GM18505 (cell line): ENCODE data around the gene AADAT.
"Not testable (repeated sequence)": the region's sequence is repeated elsewhere in the genome, so short reads cannot be mapped to it uniquely, and the experiment has no call there.

Experiments used
- ATAC-seq: cut with Tn5 transposase; IDR thresholded peaks from one replicate; pipeline ENCODE4 v1.9.1; 2021; ENCODE audit not compliant: unreplicated experiment
- POLR2A ChIP-seq: IDR thresholded peaks from 4 replicates; pipeline ENCODE4 v1.6.1; 2011; ENCODE audit warnings: borderline replicate concordance; ENCODE audit not compliant: insufficient read depth, insufficient read length; ENCODE audit errors: extremely low read depth

AADAT gene

DNA sequence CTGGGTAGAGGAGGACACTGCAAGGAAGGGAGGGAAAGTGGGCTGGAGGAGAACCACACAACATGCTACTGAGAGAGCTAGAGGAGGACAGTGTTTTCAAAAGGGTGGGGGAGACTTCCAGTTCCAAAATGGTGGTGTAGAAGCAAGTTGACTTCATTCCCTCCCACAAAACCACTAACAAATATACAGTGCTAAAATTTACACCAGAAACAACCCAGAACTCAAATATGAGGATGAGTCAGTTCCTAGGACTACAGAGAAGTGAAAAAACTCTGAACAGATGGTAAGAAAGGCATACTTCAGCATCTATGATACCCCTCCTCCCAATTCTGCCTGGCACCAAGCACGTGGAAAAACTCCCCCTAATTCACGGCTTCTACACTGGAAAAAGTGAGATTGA, 9.8 kb downstream of the AADAT start:
- no peak for ATAC-seq
- no peak for TF ChIP-seq POLR2A

DNA sequence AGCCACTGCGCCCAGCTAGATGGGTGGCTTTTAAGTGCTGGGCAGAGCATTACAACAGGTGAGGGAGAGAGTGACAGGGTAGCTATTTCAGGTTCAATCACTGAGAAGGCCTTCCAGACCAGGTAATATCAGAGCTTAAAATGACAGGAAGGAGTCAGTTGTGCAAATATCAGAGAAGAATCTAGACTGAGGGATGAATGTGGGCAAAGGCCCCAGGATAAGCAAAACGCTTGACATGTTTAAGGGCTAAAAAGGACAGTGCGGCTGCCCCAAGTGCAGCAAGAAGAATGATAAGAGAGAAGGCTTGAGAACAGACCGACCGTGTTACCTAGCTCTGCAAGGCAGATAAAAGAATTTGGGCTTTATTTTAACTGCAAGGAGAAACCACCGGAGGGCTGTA, 18.6 kb downstream of the AADAT start:
- ATAC-seq = no peak

DNA sequence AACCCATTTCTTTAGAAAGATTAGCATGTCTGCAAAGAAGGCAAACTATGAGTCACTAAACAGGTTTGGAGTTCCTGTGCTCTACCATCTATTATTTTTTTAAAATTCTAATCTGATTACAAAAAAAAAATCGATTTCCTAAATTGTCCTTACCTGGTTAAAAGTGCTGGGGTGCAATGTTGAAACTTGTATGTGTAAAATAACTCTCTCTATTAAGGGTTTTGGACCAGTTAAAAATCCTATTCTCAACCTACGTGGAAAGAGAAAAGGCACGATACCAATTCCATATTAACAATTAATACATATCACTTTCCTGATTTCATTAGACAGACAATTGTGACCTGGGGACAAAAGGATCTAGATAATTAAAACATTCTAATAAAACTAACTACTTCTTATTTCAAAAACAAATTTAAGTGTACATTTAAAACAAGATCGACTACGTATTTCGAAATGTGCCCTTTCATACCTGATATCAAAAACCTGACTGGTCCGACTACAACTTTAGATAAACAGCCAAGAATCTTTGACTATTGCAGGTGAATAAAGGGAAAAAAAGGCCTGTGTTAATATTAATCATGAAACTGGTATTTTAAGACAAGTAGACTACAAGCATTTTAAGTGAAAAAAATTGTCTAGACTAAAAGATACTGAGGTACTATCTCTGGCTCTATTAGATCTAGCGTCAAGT, 21.2 kb downstream of the AADAT start:
- no peak for ATAC-seq
- no peak for TF ChIP-seq POLR2A

More for the DNA sequence above, 18.6 kb downstream of the AADAT start:
- TF ChIP-seq POLR2A = no peak

DNA sequence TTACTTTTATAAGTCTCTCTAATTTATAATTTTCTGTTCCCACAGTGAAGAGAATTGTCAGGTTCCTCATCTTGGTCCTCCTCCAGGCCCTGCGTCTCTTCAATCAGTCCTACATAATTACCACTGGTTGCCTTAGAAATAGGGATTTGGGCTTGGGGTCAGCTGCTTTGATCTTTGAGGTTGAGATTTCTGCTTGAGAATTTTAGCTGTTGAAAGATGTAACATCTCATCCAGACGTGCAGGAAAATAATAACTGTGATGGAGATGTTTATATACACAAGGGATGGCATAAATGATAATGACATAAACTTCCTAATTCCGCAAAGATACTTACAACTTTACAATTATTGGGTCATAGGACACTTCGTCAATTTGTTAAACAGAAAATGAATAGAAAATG, 30.3 kb downstream of the AADAT start:
- TF ChIP-seq POLR2A = no peak
- ATAC-seq = no peak

DNA sequence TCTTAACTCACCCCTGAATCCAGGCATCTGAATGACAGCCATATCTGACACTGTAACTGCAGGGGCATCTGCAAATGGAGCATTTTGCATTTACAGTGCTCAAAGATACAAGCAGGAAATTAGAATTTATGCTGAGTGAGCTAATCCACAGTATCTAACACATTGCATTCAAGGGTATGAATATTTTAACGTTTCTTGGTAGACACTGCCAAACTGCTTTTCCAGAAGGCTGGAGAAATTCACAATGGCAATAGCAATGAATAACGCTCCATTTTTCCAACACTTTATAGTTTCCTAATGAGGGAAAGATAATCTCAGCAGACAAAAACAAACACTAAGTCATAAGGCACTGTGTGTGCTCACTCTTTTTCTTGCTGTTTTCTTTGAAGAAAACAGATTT, 30.9 kb downstream of the AADAT start:
- no peak for ATAC-seq
- no peak for TF ChIP-seq POLR2A

DNA sequence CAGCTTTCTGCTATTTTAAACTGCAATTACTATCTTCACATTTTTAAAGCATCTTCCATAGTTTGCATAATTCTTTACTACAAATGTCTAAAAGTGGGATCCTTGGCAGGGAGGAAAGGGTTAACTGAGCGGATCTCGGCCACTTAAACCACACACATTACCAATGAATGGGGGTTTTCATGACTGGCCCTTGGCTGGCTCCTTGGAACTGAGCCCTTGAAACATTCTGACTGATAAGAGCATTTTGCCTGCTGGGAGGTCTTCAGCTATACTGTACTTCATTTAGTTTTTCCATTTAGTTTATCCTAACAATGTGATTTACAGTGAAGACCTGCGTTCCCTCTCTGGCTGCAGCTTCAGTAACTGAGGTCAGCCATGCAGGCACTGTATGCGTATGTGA, 31.9 kb downstream of the AADAT start:
- ATAC-seq = no peak
- TF ChIP-seq POLR2A = no peak

DNA sequence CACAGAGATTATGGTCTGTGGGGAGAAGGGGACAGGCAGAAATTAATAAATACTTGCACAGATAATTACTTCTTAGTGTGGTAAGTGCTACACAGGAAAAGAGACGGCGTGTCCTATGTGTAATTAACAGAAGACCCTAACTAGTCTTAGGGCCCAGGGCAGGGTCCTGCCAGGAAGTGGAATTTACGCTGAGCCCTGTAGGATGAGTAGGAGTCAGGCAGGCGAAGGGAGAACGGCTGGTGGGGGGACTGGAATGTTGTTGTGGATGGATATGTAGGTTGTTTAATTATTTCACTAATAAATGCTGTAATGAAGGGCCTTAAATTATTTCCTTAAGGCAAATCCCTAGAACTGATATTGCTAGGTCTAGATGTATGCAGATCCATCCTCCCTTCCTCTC, 36.8 kb downstream of the AADAT start:
- TF ChIP-seq POLR2A = no peak
- ATAC-seq = no peak

DNA sequence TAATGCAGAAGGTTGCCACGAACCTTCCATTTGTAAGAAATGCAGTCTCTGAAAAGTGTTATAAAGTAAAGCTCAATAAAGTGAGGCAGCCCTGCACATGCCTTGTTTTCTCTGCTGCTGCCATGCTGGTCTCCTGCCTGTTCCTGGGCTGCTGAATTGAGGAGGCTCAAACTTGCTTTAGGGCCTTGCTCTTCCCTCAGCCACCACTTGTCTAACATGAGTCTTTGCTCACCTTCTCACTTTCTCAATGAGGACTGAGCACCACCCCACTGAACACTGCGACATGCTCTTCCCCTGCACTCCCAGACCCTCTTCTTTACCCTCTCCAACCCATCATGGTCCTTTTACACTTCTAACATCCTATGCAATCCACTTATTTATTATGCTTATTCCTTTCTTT, 38.4 kb downstream of the AADAT start:
- no peak for TF ChIP-seq POLR2A
- ATAC-seq = no peak

DNA sequence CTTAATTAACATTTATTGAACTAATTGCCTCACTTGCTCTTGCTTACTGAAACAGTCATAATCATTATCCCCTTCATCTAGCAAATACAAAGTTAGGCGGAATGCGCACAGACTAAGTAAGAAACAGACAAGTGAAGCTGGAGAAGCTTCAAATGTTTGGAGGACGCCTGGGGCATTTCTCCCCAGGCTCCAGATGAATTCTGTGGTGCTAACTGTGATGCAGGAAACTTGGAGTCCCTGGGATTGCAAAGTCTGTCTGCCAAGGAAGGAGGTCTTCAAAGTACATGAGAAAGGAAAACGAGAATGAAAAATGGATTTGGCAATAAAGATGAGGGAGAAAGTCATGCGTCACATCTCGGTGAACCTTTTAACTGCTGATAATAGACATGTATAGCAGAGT, 40.0 kb downstream of the AADAT start:
- no peak for TF ChIP-seq POLR2A
- ATAC-seq = no peak

DNA sequence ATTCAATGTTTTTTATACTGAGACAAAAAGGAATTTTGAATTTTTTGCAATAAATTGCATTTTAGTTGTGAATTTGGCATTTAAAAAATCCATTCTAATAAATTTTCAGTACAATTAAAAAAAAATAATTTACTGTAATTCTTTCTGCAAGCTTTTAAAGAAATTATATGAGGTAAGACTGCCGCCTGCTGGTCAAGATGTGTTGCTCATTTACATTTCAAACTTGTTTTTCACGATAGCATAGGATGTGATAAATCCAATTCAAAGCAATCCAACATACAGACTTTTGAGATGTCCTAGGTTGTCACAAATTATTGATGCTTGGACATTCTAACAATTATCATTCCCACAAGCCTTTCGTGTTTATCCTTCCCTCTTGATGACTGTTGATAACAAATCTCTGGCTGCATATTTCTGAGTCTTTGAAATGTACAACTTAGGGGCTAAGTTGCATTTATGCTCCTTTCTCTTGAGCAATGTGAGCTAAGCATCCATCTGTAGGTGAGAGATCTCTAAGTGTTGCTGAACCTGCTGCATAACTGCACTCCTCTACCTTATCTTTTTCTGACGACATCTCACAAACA, 41.9 kb downstream of the AADAT start:
- no peak for TF ChIP-seq POLR2A
- no peak for ATAC-seq

DNA sequence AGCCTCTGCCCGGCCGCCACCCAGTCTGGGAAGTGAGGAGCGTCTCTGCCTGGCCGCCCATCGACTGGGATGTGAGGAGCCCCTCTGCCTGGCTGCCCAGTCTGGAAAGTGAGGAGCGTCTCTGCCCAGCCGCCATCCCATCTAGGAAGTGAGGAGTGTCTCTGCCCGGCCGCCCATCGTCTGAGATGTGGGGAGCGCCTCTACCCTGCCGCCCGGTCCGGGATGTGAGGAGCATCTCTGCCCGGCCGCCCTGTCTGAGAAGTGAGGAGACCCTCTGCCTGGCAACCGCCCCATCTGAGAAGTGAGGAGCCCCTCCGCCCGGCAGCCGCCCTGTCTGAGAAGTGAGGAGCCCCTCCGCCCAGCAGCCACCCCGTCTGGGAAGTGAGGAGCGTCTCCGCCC, 43.6 kb downstream of the AADAT start:
- not testable (repeated sequence) for ATAC-seq

DNA sequence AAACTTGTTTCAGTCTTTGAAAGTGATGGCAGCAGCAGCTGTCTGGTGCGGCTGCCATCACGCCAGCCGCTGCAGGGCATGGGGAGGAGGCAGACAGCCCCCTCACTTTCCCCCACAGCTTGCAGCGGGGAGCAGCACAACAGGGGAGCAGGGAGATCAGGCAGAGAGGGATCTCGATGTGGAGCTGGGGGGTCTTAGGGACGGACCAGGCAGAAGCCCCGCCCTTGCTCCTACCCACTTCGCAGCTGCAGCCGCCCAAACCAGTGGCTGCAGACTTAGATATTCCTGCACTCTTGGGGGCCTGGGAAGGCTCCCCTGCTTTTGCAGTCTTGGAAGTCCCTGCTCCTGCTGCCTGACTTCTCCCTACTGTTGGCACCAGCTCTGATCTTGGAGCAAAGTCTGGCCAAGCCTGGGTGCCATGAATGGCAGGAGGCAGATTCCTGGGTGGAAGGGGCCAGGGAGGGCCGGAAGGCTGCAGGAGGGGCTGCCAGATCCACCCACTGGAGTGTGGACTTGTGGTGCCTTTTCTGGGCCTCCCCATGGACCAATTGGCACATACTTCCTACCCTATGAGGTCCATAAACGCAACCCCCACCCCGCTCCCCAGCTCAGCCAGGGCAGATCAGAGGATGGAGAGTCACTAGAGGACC, 49.6 kb downstream of the AADAT start:
- no peak for ATAC-seq
- TF ChIP-seq POLR2A = no peak

DNA sequence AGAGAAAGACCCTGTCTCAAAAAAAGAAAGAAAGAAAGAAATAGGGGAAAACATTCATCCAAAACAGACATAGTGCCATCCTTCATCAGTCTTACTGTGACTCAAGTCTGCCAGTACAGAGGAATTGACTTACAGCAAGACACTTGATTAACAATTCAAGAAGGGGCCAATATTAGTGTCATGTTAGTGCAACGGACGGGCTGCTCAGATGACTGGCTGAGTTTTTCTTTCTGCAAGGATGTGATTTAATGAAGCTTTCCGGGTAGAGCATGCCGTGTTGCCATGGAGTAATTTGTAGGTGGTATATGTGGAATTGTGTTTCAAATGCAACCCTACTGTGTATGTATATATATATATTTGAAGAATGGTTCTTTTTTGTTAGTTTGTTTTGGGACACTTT, 51.0 kb downstream of the AADAT start:
- no peak for ATAC-seq
- TF ChIP-seq POLR2A = no peak

DNA sequence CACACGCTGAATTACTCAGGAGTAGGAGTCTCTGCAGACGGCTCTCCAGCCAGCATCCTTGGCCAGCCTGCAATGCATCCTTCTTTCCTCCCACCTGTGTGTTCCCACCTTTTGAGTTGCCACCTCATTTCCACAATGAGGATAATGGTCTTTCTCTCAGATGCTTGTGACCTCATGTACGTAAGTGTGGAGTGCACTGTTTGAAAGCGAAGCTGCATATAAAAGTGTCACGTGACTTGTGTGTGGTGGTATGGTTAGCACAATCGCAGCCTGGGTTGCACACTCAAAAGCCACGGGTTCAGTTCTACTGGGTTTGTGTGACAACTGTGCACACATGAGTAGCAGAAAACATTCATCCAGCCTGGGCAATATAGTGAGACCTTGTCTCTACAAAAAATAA, 51.5 kb downstream of the AADAT start:
- TF ChIP-seq POLR2A = no peak
- ATAC-seq = no peak
